ENCODE measurements around the gene VILL.
A peak's percentile ranks its signal among the peaks of the same experiment; 100 is the strongest.
"Not testable (repeated sequence)": the region's sequence is repeated elsewhere in the genome, so short reads cannot be mapped to it uniquely, and the experiment has no call there.

Gene VILL

DNA sequence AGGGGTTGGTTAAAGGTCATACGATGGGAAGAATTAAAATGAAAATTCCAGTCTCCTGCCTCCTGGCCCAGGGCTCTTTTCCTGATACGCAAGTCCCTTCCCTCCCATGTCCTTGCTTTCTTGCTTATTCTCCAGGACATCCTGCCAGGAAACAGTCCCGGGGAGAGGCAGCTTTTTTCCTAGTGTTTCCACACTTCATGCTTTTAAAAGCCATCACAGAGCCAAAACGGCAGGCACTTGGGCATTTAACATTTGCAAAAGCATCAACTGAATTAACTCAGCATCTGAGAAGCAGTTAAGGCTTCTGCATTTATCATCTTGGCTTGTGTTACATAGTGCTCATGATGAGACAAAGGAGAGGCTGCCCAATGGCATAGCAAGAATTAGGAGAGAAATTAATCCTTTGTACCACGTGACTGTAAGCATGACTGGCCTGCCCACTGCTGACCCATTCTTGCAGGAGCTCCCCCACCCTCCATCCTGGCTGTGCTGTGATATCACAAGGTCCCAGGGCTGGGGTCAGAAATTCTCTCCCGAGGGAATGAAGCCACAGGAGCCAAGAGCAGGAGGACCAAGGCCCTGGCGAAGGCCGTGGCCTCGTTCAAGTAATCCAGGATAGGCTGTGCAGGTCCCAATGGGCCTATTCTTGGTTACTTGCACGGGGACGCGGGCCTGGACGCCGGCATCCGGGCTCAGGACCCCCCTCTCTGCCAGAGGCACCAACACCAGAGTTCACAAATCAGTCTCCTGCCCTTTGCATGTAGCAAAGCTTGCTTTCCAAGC lies 21.6 kb upstream of the VILL start:
- DNase-seq (ENCODE audit: low read depth): no peak
- TF ChIP-seq CTCF (conservative IDR thresholded peaks at IDR 0.05; ENCODE audit: control insufficient read depth, insufficient read depth, low read depth, low read length): no peak
- H3K4me3 ChIP-seq (ENCODE audit: control insufficient read depth, low read depth, low read length): no peak overlapping the region

DNA sequence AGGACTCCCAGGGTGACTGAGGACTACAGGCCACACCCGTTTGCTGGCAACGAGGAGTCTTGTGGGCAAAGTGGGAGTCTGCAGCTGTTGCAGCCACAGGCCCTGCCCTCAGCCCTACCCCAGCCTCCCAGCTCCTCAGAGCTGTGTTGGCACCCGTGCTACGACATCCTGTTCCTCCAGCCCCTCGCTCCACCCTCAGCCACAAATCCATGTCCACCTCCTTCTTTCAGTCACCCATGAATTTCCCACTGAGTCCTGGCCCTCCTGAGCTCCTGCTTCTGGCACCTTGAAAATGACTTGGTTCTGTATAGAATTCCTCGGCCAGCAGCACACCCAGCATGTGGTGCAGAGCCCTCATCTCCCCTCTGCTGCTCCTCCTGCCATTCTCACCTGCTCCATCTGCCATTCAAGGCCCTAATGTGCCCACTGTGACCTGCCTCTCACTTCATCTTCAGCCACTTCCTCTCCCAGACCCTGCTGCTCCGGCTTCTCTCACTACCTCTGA lies 20.9 kb upstream of the VILL start:
- no peak overlapping the region for H3K4me3 ChIP-seq (ENCODE audit: control insufficient read depth, low read depth, low read length)
- no peak for DNase-seq (ENCODE audit: low read depth)
- TF ChIP-seq CTCF (conservative IDR thresholded peaks at IDR 0.05; ENCODE audit: control insufficient read depth, insufficient read depth, low read depth, low read length): no peak

GRCh38 chr3:37970802-37971201 lies 19.8 kb upstream of the VILL start:
- no peak for TF ChIP-seq CTCF (conservative IDR thresholded peaks at IDR 0.05; ENCODE audit: control insufficient read depth, insufficient read depth, low read depth, low read length)
- peak; percentile 9 for DNase-seq (ENCODE audit: low read depth)
- H3K4me3 ChIP-seq (ENCODE audit: control insufficient read depth, low read depth, low read length): no peak overlapping the region

DNA sequence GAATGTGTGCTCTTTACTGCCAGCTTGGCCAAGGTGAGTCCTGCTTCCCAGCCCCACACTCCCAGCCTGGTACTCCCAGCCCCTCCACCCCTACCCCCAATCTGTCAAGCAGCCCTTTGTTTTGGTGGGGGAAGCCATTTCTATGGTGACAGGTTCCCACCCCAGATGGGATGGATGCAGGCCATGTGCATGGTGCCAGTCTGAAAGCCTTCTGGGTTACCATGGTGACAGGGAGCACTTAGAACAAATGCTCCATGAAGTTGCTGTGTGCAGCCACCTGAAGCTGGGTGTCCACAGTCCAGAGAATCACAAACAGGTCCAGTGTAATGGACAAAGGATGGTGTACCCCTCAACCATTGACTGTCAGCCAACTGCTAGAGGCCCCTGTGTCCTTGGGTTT lies 19.1 kb upstream of the VILL start:
- no peak overlapping the region for H3K4me3 ChIP-seq (ENCODE audit: control insufficient read depth, low read depth, low read length)
- DNase-seq (ENCODE audit: low read depth): no peak
- TF ChIP-seq CTCF (conservative IDR thresholded peaks at IDR 0.05; ENCODE audit: control insufficient read depth, insufficient read depth, low read depth, low read length): no peak

GRCh38 chr3:37972056-37972455 lies 18.5 kb upstream of the VILL start:
- not testable (repeated sequence) for H3K4me3 ChIP-seq (ENCODE audit: control insufficient read depth, low read depth, low read length); DNase-seq (ENCODE audit: low read depth)

DNA sequence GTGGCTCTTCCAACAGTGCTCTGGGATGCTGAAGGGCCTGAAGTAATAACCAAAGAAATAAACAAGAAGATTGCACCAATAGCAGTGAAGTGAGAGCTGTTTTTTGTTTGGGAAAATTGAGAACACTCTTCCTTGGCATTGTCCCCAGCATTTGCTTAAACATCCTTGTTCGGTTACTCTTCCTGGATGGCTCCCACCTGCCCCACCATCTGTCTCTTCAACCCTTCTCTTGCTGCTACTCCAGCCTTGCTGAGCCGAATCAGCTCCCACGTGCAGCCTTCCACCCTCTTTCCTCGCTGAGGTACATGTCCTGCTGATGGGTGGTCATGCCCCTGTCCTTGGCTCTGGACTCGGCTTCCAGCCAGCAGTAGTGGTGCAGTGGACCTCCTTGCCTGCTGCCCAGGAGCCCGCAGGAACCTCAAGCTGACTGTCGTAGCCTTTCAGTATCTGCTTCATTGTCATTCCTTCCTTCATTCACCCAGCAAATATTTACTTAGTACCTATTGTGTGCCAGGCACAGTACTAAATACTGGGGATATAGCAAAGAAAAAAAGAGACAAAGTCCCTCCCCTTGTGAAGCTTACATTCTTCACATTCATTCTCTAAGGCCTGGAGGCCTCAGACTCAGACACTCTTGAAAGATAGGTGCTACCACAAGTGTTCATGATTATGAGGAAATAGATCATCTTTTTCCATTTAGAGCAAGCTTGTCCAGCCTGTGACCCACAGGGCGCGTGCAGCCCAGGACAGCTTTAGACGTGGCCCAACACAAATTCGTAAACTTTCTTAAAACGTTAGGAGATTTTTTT lies 17.1 kb upstream of the VILL start:
- TF ChIP-seq CTCF (conservative IDR thresholded peaks at IDR 0.05; ENCODE audit: control insufficient read depth, insufficient read depth, low read depth, low read length): no peak
- H3K4me3 ChIP-seq (ENCODE audit: control insufficient read depth, low read depth, low read length): no peak overlapping the region
- DNase-seq (ENCODE audit: low read depth): no peak
